Fibroblast of skin of right biceps (primary cell): Measurements from ENCODE around the gene EPHA7.

Experiments used
- DNase-seq: peaks from one replicate; pipeline ENCODE4 v3.0.0-alpha.2; 2013

EPHA7 gene

DNA sequence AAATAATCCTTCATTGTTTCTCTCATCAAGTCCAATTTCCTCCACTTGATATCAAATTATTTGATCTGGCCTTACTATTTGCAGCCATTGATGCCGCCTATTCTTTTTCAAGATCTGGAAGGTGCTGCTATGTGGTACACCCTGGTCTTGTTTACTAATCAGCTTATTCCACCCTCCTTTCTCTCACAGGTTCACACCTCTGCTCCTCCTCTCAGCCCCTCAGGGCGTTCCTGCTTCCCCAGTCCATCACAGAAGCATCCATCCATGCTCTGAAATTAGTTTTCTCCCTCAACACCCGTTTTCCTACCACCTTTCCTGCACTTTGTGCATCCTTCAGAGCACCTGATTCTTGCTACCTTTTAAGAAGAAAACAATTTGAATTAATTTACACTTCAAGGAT, 183.6 kb downstream of the EPHA7 start:
- DNase-seq: no peak

DNA sequence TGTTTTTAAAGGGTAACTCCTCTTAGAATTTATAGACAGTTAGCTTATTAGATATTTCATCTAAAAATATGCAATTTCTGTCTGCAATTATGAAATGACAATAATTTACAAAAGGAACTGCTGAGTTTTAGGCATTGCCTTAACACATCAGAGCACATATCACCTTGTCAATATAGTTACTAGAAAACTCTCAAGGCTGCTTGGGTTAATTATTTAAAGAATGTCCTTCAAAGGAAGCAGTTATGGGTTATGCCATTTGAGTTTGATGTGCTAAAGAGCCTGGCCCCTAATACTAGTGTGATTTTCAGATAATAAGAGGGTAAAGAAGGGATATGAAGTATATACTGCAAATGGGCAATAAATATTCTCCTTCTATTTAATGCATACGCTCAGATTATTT, 192.5 kb downstream of the EPHA7 start:
- DNase-seq: no peak

DNA sequence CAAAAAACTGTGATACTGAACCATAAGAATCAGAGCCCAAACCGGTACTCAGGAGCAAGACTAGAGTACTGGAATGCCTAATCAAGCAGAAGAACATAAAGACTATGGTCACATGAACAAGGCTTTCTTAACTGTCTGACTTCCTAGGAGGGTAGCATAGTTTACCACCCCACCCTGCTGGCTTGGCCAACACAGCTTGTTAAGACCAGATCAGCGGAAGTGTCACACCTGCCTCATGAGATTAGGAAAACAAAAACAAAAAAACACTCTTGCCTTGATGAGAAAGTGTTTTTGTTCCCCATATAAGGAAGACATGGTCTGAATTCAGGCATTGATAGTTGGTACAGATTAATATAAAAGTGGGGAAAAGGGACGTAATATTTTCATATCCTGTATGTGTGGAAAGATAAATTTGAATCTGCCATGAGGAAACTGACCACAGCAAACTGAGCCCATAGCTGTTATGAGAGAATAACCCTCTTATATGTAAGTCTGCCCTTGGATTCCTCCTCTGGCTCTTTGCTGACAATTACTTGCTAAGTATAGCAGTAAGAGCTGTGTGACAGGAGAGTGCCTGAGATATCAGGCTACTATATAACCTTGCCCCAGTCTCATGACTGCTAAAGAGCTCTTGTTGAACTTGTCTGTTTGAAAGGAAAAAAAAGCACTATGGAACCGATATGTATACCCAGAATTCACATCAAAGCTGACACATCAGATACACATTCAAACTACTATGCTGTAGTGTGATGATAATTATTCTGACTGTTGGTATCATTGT, 197.1 kb downstream of the EPHA7 start:
- DNase-seq: no peak

DNA sequence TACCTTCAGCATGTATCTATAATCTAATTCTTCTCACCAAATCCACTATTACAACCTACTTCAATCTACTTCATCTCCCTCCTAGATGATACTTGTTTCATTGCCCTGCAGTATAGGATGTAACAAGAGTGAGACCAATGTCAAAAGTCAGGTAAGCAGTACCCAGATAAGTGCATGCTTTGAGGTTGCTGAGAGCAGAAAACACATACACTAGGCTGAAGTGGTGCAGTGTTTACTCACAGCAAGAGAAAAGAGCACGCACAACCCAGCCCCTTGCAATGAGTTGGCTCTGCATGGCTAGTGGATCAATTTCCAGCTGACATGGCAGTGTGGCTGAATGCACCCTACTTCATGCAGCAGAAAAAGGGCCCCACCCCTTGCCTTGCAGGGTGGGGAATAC, 199.9 kb downstream of the EPHA7 start:
- DNase-seq: no peak

DNA sequence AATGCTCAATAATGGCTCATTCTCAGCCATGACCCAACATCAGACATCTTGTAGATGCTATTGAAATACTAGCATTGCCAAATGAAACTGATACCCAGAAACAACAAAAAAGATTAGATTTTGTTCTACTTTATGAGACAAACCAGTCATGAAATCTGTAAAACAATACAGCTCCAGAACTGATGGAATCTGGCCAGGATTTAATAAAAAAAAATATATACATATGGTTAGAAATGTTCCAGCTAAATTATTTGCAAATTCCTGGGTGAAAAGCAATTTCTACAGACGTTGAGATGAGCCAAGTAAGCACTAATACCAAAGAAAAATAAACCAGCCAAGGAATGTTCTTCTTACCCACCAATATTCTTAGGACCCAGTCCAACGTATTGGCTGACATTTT, 201.3 kb downstream of the EPHA7 start:
- no peak for DNase-seq

DNA sequence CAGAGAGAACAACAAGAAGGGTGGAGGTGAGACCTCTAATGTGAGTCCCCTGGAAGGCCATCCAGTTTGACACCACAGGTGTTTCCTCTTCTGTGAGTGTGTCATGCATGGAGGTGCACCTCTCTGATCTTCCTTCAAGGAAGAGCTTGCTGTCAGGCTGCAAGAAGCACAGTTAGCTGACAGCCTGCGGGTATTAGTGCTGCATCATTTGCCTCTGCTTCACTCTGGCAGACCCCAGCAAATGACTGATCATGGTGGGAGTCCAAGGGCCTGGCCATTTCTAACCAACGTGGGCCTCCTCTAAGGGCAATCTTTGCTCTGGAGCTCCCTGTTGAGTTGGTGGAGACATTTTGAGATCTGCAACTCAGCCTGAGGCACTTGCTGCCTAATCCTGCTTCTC, 206.3 kb downstream of the EPHA7 start:
- no peak for DNase-seq

DNA sequence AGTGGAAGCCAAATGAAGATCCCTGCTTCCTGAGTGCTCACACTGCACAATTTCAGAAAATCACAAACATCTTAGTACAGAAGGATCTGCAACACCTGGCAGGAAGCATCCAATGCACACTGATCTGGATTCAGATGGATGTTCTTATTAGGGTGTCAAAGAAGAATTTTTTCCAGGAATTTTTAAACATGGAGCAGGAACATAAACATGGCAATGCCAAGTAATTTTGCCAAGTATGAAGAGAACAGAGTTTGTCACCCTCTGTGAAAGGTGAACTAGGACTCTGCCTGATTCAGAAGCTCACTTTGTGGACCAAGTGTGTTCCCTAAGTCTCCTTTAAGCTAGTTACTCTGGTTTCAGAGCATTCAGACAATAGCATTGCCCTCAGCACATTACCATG, 208.5 kb downstream of the EPHA7 start:
- DNase-seq: no peak

DNA sequence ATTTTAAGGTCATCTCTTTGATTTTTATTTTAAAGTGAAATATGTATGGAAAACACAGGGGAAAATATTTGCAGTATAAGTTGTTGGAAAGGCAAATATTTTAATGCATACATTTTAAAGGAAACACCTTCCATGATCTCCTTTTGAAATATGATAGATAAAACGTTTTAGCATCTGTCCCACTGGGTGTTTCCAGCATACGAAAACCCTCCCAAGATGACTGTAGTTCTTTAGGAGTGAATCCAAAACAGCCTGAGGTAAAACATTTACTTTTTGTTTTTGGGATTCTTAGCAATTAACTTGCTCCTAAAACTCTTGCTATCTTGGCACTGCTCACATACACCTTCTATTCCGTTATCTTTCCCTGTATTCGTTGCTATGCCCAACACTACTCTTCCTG, 210.0 kb downstream of the EPHA7 start:
- no peak for DNase-seq

DNA sequence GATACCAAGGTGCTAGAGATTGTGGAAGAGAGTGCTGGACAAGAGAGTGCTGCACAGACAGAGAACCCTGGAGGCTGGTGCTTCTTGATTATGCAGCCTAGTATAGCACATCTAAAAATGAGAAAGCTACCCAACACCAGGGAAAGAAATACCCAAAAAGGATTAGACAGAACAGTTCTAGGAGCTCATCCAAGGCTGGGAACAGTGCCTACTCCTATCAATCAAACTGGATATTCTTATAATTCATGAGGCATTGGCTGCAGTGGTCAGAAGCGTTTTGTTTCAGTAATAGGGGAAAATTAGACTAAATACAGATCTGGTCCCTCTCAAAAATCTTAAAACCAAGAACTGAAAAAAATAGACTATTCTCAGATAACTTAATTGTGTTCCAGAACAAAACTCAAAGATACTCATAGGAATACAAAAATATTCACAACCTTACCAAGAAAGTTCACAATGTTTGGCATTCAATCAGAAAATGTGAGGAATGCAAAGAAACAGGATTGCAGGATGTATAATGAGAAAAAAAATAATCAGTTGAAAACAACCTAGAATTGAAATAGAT, 222.9 kb downstream of the EPHA7 start:
- peak; percentile 0 for DNase-seq

DNA sequence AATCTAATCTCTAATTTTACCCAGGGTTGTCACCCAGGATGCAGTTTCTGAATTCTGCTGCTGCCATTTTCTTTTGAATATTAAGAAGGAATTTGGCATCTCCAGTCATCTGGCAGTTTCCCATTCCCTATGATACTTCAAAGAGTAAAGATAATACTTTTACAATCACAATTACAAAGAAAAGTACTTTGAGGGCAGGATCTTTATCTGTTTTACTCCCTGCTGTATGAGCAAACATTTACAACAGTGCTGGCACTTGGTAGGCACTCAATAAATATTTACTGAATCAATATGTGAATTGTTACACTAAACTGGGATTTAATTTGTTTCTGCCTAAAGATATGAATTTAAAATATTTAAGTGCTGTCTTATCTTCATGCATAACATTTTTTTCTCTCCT, 224.9 kb downstream of the EPHA7 start:
- no peak for DNase-seq

DNA sequence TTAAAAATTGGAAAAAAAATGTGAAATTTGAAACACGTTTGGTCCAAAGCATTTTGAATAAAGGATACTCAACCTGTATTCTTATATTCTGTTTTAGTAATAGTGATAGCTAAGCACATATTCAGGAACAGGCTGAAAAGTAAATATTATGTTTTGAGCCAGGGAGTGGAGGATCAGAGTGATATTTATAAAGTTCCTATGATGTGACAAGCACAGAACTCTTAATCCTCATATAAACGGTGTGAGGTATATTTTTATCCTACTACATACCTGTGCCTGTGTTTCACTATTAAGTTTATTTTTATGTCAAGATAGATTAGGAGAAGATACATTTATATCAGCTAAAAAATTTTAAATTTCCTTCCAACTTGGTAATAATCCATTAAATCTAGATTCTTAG, 225.5 kb downstream of the EPHA7 start:
- DNase-seq: no peak
